Medulla oblongata (tissue), 1 donor: Measurements from ENCODE around the gene ACTR3.
"Not testable (repeated sequence)": the region's sequence is repeated elsewhere in the genome, so short reads cannot be mapped to it uniquely, and the experiment has no call there.

ENCODE experiments used
- DNase-seq: peaks from one replicate; pipeline ENCODE4 v3.0.0-alpha.2; 2015; ENCODE audit errors: extremely low spot score

Gene ACTR3

DNA sequence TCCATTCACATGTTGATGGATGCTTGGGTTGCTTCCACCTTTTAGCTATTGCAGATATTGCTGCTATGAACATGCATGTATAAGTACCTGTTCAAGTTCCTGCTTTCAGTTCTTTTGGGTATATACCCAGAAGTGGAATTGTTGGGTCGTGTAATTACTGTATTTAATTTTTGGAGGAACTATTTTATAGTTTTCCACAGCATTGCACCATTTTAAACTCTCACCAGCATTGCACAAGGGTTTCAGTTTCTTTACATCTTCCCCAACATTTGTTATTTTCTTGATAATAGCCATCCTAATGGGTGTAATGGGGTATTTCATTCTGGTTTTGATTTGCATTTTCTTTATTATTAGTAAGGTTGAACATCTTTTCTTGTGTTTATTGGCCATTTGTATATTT lies 16.0 kb downstream of the ACTR3 start:
- DNase-seq = no peak

DNA sequence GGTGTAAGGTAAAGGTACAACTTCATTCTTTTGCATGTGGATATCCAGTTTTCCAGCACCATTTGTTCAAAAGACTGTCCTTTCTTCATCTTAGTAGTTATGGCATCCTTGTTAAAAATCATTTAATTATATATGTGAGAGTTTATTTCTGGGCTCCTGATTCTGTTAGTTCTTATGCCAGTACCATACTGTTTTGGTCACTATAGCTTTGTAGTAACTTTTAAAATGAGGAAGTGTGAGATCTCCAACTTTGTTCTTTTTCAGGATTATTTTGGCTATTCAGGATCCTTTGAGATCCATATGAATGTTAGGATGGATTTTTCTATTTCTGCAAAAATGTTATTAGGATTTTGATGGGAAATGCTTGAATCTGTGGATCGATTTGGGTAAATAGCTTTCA lies 16.8 kb downstream of the ACTR3 start:
- DNase-seq = no peak

DNA sequence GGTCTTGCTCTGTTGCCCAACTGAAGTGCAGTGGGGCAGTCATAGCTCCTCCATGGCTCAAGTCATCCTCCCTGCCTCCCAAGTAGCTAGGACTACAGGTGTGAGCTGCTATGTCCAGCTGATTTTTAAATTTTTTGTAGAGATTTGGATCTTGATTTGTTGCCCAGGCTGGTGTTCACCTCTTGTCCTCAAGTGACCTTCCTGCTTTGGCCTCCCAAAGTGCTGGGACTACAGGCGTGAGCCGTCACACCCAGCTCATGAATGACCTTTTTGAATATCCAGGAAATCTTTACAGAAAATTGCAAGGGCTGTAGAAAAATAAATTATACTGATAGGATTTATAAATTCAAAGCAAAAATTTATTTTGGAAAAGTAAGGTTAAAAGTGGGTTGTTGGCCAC lies 17.4 kb downstream of the ACTR3 start:
- DNase-seq = no peak

DNA sequence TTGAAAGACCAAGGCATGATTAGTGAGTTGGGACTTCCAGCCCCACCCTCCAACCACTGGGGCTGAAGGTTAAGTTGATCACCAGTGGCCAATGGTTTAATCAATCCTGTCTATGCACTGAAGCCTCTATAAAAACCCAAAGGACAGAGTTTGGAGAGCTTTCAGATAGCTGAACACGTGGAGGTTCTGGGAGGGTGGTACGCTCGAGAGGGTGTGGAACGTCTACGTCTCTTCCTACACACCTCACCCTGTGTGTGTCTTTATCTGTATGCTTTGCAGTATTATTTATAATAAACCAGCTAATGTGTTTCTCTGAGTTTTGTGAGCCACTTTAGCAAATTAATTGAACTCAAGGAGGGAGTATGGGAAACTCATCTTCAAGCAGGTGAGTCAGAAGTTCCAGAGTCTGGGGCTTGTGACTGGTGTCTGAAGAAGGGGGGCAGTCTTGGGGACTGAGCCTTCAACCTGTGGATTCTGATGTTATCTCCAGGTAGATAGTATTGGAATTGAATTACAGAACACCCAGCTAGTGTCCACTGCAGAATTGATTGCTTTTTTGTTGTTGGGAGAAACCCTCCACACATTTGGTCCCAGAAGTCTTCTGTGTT lies 20.3 kb downstream of the ACTR3 start:
- DNase-seq = no peak

DNA sequence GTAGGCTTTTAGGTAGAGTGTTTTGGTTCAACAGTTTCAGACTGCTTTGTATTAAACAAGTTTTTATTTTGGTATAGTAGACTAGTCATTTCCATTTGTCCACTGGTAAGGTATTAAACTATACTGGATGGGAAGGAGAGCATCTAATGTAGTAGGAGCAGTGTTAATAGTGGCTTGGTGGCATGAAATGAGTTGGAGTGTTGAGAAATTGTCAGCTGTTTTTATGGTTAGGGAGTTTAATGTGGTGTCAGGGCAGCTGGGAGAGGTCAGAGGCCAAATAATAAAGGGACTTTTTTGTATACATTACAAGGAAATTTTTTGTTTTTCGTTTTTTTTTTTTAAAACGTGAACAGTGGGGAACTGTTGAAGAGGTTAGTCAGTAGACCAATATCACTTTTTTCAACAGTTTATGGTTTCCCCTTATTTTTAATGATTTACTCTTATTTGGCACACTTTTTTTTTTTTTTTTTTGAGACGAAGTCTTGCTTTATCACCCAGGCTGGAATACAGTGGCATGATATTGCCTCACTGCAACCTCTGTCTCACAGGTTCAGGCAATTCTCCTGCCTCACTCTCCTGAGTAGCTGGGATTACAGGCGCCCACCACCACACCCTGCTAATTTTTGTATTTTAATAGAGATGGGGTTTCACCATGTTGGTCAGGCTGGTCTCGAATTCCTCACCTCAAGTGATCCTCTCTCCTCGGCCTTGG lies 21.2 kb downstream of the ACTR3 start:
- DNase-seq = no peak

DNA sequence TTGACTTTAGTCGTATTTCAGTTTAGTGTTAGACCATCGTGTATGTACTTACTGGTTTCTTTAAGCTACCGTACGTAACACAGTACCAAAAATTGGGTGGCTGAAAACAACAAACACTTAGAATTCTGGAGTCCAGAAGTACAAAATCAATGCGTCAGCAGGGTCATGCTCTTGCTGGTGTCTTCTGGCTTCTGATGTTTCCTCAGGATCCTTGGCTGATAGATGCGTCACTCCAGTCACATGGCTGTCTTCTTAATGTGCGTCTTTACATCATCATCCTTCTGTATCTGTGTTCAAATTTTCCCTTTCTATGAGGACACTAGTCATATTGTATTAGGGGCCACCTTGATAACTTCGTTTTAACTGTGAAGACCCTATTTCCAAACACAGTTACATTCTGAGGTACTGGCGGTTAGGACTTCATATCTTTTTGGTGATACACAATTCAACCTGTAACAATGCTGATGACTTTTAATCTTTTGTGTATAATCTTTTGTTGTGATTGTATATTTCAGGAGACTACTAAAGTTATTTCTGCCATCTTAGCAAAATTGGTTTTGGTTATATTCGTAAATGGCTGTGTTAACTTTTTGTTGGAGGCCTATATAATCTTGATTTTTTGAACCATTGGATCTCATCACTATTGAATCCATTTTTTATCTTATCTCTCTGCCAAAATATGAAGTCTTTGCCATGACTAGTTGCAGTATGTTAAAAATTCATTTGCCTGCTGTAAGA lies 25.4 kb downstream of the ACTR3 start:
- DNase-seq = no peak

DNA sequence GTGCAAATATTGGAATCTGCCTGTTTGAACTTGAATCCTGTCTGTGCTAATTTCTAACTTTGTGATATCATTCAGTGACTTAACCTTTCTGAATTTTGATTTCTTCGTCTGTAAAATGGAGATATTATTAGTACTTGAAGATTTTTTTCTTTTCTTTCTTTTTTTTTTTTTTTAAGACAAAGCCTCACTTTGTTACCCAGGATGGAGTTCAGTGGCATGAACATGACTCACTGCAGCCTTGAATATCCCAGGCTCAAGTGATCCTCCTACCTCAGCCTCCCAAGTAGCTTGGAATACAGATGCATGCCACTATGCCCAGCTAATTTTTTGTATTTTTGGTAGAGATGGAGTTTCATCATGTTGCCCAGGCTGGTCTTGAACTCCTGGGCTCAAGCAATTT lies 28.3 kb downstream of the ACTR3 start:
- no peak for DNase-seq

DNA sequence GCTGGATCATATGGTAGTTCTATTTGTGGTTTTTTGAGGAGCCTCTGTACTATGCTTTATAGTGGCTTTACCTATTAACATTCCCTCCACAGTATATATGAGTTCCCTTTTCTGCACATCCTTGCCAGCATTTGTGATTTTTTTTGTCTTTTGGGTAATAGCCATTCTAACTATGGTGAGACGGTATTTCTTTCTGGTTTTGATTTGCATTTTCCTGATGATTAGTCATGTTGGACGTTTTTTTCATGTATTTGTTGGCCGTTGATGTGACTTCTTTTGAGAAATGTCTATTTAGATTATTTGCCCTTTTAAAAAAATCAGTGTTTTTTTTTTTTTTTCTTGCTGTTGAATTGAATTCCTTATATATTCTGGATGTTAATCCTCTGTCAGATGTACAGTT lies 31.1 kb downstream of the ACTR3 start:
- no peak for DNase-seq

DNA sequence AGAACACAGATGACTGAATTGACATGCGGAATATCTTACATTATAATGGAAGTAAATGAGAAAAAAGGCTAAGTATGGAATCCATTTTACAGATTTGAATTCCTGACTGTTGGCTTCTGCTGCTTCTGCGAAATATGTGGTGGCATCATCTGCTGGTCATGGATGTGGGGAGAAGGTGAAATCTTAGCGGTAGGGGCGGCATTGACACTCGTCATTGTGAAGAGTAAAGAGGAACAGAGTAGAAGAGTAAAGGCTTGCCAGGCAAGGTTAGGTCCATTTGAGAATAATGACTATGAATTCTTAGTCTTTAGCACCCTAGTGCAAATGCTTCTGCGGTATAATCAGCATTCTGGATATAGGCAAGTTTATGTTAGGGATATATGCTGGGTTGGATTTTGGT lies 32.4 kb downstream of the ACTR3 start:
- no peak for DNase-seq

DNA sequence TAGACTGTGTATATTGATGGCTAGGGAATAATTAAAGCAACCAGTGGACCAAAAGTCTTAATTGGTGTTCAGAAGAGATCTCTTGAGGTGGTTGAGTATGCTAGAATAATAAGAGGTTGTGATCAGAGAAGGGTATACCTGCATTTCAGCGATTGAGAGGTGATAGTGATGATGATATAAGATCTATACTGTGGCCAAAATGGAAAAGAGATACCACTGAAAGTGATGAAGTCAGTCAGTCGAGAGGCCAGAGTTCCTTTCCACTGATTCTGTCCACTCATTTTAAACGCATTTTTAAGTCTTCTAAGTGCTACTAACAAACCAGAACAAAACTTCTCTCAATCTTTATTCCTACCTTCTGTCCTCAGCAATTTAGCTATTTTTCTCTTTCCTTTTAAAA lies 32.9 kb downstream of the ACTR3 start:
- DNase-seq = no peak

DNA sequence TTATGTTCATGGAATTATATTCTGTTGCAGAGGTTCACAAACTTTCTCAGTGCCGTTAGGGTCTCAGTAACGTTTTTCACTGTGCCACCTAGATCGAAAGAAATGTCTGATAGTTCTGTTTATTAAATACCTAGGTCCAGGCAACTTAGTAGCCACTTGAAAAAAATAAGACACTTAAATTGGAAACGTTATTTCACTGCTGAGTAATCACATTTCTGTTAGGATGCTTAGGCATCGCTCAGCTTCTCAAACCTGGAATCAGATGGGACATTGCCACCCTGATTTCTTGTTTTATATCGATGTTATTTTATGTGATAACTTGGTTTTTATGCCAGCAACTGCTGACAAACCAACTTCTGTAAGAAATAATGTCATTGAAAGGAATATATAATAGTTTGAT lies 36.0 kb downstream of the ACTR3 start:
- DNase-seq = no peak

DNA sequence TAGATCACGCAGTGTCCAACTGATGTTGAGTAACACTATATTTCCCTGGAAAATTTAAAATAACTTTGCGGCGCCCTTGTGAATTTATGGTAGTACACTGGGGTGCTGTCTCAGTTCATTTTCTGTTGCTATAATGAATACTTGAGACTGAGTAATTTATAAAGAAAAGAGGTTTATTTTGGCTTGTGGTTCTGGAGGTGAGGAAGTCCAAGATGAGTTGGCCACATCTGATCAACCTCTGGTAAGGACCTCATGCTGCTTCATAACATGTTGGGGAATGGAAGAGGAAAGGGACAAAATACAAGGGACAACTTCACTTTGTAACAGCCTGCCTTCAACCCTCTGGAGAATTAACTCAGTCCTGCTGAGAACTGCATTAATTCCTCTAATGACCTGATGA lies 36.4 kb downstream of the ACTR3 start:
- no peak for DNase-seq

DNA sequence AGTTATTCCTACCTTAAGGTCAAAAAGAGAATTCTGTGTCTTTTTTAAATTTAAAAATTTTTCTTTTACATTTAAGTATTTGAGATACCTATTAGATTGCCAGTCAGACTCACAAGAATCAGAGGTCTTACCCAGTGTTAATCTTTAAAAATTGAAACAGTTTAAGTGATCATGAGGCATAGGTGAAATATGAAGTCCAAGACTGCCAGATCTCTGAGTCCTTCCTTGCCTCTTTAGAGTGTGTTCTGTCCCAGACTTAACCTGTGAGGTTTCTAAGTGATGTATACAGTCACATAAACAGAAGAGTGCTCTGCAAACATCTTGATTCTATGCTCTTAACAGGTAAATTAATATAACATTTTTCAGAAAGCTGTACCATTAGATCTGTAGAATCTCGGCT lies 40.6 kb downstream of the ACTR3 start:
- DNase-seq = no peak

DNA sequence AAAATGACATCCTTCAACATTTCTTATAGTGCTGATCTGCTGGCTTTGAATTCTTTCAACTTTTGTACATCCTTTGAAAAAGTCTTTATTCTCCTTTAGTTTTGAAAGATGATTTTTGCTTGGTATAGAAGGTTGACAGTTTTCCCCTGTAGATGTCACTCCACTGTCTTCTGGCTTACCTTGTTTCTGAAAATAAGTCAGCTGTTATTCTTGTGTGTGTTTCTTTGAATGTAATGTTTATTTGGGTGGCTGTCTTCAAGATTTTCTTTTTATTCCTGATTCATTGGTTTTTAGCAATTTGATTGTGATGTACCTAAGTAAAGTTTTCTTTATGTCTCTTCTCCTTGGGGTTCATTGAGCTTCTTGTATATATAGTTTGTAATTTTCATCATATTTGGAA lies 47.6 kb downstream of the ACTR3 start:
- no peak for DNase-seq

DNA sequence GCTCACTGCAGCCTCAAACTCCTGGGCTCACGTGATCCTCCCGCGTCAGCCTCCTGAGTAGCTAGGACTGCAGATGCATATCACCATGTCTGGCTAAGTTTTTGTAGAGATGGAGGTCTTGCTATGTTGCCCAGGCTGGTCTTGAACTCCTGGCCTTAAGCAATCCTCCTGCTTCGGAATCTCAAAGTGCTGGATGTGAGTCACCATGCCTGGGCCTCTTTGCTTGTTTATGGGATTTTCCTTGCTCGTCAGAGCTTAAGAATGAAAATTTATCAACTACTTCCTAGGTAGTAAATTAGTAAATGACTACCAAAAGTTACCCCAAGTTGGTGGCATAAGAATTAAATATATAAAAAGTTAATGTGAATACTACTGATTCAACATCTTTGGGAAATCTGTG lies 51.0 kb downstream of the ACTR3 start:
- no peak for DNase-seq

DNA sequence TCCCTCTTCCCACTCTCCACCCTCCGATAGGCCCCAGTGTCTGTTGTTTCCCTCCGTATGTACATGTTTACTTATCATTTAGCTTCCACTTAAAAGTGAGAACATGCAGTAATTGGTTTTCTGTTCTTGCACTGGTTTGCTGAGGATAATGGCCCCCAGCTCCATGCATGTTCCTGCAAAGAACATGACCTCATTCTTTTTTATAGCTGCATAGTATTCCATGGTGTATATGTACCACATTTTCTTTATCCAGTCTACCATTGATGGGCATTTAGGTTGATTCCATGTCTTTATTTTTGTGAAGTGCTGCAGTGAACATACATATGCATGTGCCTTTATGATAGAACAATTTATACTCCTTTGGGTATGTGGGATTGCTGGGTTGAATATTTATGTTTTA lies 55.9 kb downstream of the ACTR3 start:
- not testable (repeated sequence) for DNase-seq

DNA sequence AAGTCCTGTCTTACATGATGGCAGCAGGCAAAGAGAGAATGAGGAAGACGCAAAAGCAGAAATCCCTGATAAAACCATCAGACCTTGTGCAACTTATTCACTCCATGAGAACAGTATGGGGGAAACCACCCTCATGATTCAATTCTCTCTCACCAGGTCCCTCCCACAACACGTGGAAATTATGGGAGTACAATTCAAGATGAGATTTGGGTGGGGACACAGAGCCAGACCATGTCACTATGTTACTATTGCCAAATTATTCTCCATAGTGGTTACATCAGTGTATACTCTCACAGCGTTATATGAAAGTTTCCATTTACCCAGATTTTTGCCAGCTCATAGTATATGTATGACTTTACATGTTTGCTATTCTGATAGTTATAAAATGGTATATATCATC lies 61.0 kb downstream of the ACTR3 start:
- not testable (repeated sequence) for DNase-seq

DNA sequence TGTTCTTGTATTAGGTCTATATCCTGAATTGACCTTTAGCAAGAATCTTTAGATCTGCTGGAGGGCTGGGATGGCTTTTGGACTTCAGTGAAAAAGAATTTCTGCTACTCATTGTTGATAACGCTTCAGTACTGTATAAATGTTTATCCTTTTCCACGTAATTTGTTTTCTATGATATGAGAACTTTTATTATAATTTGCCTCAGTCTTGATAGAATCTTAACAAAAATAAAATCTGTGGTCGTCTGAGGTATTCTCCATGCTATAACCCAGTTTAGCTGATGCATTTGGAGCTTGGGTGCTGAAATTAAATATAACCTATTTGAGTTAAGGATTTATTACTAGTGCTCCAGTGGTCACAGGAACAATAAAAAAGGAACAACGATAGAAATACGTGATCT lies 71.1 kb downstream of the ACTR3 start:
- no peak for DNase-seq

DNA sequence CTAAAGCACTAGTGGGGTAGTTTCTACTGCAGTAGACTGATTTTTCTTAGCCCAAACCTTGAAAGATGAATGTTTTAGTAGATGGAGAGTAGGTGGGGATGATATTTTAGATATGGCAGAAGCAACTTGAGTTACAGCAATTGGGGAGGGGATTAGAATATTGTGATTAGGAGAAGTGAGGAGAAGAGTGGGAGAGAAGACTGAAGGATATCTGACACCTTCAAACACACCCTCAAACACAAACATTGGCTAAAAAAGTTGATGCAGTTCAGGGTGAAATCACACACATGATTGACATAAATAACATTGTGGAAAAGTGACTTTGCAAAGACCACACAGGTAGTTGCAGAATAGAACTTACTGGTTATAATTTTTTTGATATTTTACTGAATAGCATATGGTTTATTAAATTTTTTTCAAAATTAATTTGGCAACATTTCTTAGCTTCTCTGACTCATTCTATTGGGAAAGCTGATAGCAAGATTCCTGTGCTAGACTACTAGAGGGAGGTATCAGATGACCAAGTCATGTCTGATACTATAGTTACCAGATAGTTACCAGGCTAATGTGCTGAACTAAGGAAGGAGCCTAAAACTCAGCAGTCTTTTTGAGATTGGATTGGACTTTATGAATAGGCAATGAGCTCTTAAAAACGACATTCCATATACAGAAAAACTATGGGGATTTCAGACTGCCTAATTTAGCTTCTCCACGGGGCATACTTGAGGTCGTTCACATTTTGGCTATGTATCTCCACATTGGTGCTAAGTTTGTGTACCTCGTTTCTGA lies 73.0 kb downstream of the ACTR3 start:
- DNase-seq = no peak

DNA sequence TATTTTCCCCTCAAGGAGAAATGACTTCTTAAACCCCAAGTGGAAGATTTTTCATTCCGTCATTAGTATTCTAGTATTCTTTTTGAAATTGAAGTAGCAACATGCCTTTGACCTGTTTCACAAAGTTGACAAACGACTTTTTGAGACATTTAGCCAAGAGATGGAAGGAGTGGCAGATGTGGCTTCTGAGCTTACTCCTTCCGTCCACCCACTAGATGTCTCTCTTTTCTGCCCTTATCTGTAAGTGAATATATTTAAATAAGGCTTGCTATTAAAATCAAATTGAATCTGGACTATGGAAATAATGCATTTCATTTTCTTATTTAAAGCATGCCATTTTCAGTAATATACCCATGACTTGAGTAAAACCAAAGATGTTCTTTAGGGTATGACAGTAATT lies 74.1 kb downstream of the ACTR3 start:
- no peak for DNase-seq

DNA sequence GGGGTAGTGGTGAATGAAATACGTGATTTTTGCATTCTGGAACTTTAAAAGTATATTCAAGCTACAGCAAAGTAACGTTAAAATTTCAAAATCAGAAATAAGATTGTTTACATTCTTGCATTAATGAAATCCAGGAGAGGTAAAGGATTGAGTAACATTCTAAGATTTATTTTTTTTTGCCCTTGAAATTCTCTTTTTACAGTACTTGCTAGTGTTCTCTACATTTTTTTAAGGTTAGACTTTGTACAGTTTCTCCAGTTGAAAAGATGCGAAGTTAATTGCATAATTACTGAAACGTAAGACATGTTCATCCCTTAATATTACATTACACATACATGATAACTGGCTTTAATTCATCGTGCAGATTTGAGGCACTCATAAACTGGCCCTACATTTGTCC lies 74.5 kb downstream of the ACTR3 start:
- no peak for DNase-seq

DNA sequence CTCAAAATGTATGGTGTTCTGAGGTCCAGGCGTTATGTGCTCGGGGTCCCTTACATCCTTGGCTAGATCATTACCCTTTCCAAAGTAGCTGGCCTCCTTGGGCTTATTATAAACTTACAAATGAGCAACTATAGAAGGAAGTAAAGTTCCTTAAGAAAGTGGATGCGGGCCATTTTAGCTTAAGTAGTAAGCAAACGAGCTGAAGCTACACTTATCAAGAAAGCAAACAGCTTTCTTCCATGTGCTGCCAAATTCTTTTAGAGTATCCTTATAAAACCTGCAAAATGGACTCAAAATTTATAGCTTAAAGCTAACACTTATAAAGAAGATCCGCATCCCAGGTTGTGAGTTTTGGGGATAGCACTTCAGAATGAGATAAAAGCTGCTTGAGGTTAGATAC lies 75.3 kb downstream of the ACTR3 start:
- no peak for DNase-seq
